AG09309 (cell line): ENCODE data around the gene GPR35.

Experiments used
- DNase-seq: peaks from one replicate; pipeline ENCODE4 v3.0.0-alpha.2; 2010; ENCODE audit warnings: low read depth
- H3K4me3 ChIP-seq: 2 replicates; pipeline ENCODE4 v1.5.1; 2011; ENCODE audit warnings: mild to moderate bottlenecking, low read depth, low read length, moderate library complexity; ENCODE audit not compliant: control insufficient read depth
- CTCF ChIP-seq: IDR thresholded peaks from 2 replicates; pipeline ENCODE4 v1.5.1; 2011; ENCODE audit warnings: mild to moderate bottlenecking, low read depth, low read length, inconsistent platforms; ENCODE audit not compliant: insufficient read depth, control insufficient read depth; ENCODE audit errors: missing control alignments

Gene GPR35

DNA sequence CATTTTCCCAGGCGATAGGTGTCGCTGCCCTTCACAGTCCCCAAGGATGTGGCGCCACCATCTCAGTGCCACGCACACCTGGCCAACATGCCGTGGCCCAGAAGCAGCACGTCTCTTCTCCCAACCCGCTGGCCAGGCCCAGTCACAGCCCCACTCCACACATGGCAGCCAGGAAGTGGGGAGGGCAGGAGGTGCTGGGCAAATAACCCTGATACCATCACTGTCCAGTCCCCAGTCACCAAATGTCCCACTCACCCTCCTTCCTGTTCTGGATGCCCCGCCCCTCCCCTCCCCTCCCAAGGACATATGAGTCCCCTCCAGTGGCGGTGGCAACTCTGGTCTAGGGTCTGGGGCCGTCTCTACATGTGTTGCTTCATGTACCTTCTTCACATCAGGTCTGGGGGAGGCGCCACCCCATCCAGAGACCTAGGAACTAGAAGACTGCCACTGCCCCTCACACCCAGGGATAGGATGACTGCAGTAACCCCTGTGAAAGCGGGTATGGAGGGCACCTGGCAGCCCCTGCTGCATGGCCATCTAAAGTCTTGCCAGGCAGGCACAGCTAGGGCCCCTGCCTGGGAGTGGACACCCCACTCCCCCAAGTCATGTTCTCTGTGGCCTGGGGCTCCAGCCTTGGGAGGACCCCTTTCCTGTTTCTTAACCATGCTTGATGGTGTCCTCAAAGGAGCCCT, 46.1 kb upstream of the GPR35 start:
- no peak overlapping the region for H3K4me3 ChIP-seq
- no peak for DNase-seq
- no peak for TF ChIP-seq CTCF

DNA sequence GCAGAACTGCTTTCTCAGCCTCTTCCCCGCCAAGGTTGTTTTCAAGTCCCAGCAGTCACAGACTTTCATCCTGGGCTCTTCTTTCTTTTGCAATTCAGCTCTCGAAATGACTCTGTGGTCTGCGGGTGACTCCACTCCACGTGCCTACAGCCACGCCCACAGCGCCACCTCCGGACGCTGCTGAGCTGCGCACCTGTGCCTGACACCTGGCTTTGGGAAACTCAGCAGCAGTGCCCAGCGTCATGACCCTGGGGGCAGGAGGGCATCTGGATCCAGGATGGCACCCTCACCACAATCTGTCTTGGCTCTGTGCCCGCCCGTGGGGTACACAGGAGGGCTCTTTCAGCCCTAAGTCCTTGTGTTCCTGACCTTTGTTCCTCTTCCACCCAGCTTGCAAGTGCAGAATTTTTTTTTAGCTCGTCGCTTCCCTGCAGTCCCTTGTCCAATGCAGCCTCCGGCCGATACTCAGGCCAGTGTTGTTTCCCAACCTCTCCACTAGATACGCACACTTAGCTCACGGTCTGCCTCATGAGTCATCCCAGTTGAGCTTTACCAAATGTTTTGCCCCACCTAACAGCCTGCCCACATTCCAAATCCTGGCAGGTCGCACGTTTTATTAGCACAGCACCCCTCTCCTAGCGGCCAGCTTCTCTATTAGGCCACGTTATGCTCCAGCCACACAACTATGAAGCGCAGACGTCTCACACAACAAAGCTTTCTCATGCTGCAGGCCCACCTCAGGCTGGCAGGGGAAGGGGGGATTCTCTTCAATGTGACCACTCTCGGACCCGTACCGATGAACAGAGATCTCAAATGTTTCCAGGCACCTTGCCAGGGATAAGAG, 45.3 kb upstream of the GPR35 start:
- peak; percentile 11 for TF ChIP-seq CTCF
- no peak overlapping the region for H3K4me3 ChIP-seq
- DNase-seq, result peak; percentile 81

GRCh38 chr2:240581811-240582210, 43.5 kb upstream of the GPR35 start:
- DNase-seq, result no peak
- no peak for TF ChIP-seq CTCF
- H3K4me3 ChIP-seq, result no peak overlapping the region

GRCh38 chr2:240582781-240583180, 42.5 kb upstream of the GPR35 start:
- DNase-seq, result no peak
- no peak overlapping the region for H3K4me3 ChIP-seq
- TF ChIP-seq CTCF, result no peak

GRCh38 chr2:240583774-240584173, 41.5 kb upstream of the GPR35 start:
- H3K4me3 ChIP-seq, result no peak overlapping the region
- DNase-seq, result no peak
- no peak for TF ChIP-seq CTCF

- no peak for TF ChIP-seq CTCF
- no peak for DNase-seq
- H3K4me3 ChIP-seq, result no peak overlapping the region
Measured at GRCh38 chr2:240584486-240585031, 40.7 kb upstream of the GPR35 start.
